HG03354 (cell line): Measurements from ENCODE around the gene CHD3.
A peak's percentile ranks its signal among the peaks of the same experiment; 100 is the strongest.
"Not testable (repeated sequence)": the region's sequence is repeated elsewhere in the genome, so short reads cannot be mapped to it uniquely, and the experiment has no call there.

Experiments used
- ATAC-seq: cut with Tn5 transposase; IDR thresholded peaks from one replicate; pipeline ENCODE4 v1.9.1; 2021; ENCODE audit warnings: mild to moderate bottlenecking; ENCODE audit not compliant: unreplicated experiment, poor library complexity, severe bottlenecking

Gene CHD3

GRCh38 chr17:7922845-7923628 is 34.4 kb downstream of the CHD3 start:
- no peak for ATAC-seq

- no peak for ATAC-seq
Measured at GRCh38 chr17:7927596-7927995, 39.0 kb downstream of the CHD3 start.

GRCh38 chr17:7929158-7930023 is 40.8 kb downstream of the CHD3 start, which contains the start of gene KCNAB3:
Gene KCNAB3, minus strand, starts transcription at chr17:7929856. Its CDS starts 421 bp downstream, at chr17:7929435.
- ATAC-seq: no peak

- no peak for ATAC-seq
Measured at GRCh38 chr17:7930841-7931631, 42.4 kb downstream of the CHD3 start.

GRCh38 chr17:7931709-7932482 is 43.3 kb downstream of the CHD3 start, which contains the start of the genes CNTROB and TRAPPC1:
Gene CNTROB, plus strand, starts transcription at chr17:7932206. Its CDS starts 874 bp downstream, at chr17:7933080.
Gene TRAPPC1, minus strand, starts transcription at chr17:7931946. Its CDS starts 117 bp downstream, at chr17:7931829.
- ATAC-seq: peak; percentile 94

GRCh38 chr17:7932483-7932891 is 43.9 kb downstream of the CHD3 start:
- no peak for ATAC-seq

GRCh38 chr17:7932949-7933348 is 44.4 kb downstream of the CHD3 start:
- no peak for ATAC-seq

- ATAC-seq: no peak
Measured at GRCh38 chr17:7935859-7936258, 47.3 kb downstream of the CHD3 start.

- ATAC-seq: no peak
Measured at GRCh38 chr17:7940034-7940433, 51.4 kb downstream of the CHD3 start.

GRCh38 chr17:7940743-7941142 is 52.2 kb downstream of the CHD3 start:
- ATAC-seq: no peak

GRCh38 chr17:7943291-7943690 is 54.7 kb downstream of the CHD3 start:
- no peak for ATAC-seq

- no peak for ATAC-seq
Measured at GRCh38 chr17:7944326-7944725, 55.7 kb downstream of the CHD3 start.

- no peak for ATAC-seq
Measured at GRCh38 chr17:7945651-7946050, 57.1 kb downstream of the CHD3 start.

GRCh38 chr17:7946441-7946840 is 57.9 kb downstream of the CHD3 start:
- no peak for ATAC-seq

GRCh38 chr17:7947651-7948050 is 59.1 kb downstream of the CHD3 start:
- ATAC-seq: no peak

- no peak for ATAC-seq
Measured at GRCh38 chr17:7950578-7950977, 62.0 kb downstream of the CHD3 start.

- peak; percentile 74 for ATAC-seq
Measured at GRCh38 chr17:7951143-7951792, 62.7 kb downstream of the CHD3 start.

GRCh38 chr17:7953266-7953665 is 64.7 kb downstream of the CHD3 start:
- ATAC-seq: not testable (repeated sequence)
